K562 (cell line): ENCODE results near the gene CDK9. TPM values are rescaled to one million over a fixed set of nuclear protein-coding genes. Genes with fewer than 3 reads are reported as not detected.

ENCODE experiments used
- CHD7 ChIP-seq: fragments of 200-600 bp; sonication (generic); IDR thresholded peaks from one replicate; pipeline ENCODE4 v1.6.1; 2012; ENCODE audit warnings: mild to moderate bottlenecking, low read depth, low read length, inconsistent platforms
- DNMT1 ChIP-seq: fragments of 450-650 bp; IDR thresholded peaks from 2 replicates; pipeline ENCODE4 v1.6.1; 2016; ENCODE audit warnings: antibody characterized with exemption, mild to moderate bottlenecking
- ELF1 ChIP-seq: fragments of 200-800 bp; sonication (Bioruptor generic); IDR thresholded peaks from 2 replicates; pipeline ENCODE4 v1.6.1; 2016; ENCODE audit warnings: missing genetic modification characterization, missing compliant biosample characterization
- EZH2 ChIP-seq: IDR thresholded peaks from 2 replicates; pipeline ENCODE4 v1.6.1; 2012; ENCODE audit warnings: low read depth, mild to moderate bottlenecking, inconsistent platforms, low read length, borderline replicate concordance
- HNRNPL ChIP-seq: fragments of 200-400 bp; formaldehyde crosslinking; IDR thresholded peaks from 2 replicates; pipeline ENCODE4 v1.6.1; 2017; ENCODE audit warnings: low read depth, mild to moderate bottlenecking, low read length
- MYBL2 ChIP-seq, 2 experiments: fragments of 450-650 bp in 1 of 2; sonication (generic) in 1 of 2; formaldehyde crosslinking in 1 of 2; IDR thresholded peaks; 2 replicates each; pipeline versions ENCODE4 v1.6.1 to v1.8.1; 2017 to 2022; ENCODE audit warnings: borderline replicate concordance in 1 of 2, inconsistent platforms in 1 of 2, low read depth in 1 of 2, mild to moderate bottlenecking in 1 of 2, missing genetic modification reagents in 1 of 2, moderate library complexity in 1 of 2
- NR2F6 ChIP-seq: fragments of 450-650 bp; formaldehyde crosslinking; IDR thresholded peaks from 2 replicates; pipeline ENCODE4 v1.4.0; 2020; ENCODE audit warnings: mild to moderate bottlenecking
- PHB ChIP-seq: fragments of 250-450 bp; sonication (Bioruptor Pico); IDR thresholded peaks from 2 replicates; pipeline ENCODE4 v1.5.0; 2021
- POLR2B ChIP-seq: fragments of 450-650 bp; IDR thresholded peaks from 2 replicates; pipeline ENCODE4 v1.6.1; 2018; ENCODE audit warnings: low read depth; ENCODE audit not compliant: partially characterized antibody
- SOX6 ChIP-seq: fragments of 450-650 bp; IDR thresholded peaks from 2 replicates; pipeline ENCODE4 v1.6.1; 2014; ENCODE audit warnings: mild to moderate bottlenecking
- ZBTB49 ChIP-seq: sonication (generic); formaldehyde crosslinking; IDR thresholded peaks from 2 replicates; pipeline ENCODE4 v1.8.0; 2022; ENCODE audit warnings: missing genetic modification reagents, mild to moderate bottlenecking, borderline replicate concordance
- ZFX ChIP-seq: sonication (generic); formaldehyde crosslinking; IDR thresholded peaks from 2 replicates; pipeline ENCODE4 v1.8.0; 2022; ENCODE audit warnings: mild to moderate bottlenecking, missing genetic modification reagents, moderate library complexity
- ZNF384 ChIP-seq: IDR thresholded peaks from 2 replicates; pipeline ENCODE4 v1.6.1; 2012; ENCODE audit warnings: low read depth, low read length, improper control_type of control experiment
- ZNF408 ChIP-seq: fragments of 250-450 bp; sonication (Bioruptor Pico); IDR thresholded peaks from 2 replicates; pipeline ENCODE4 v1.4.0; 2020; ENCODE audit warnings: low read depth, mild to moderate bottlenecking, moderate library complexity
- polyA plus RNA-seq, 8 experiments: library from polyadenylated mRNA; depleted of rRNA in 4 of 8; stranded (reverse) in 5 of 8; unstranded in 3 of 8; fragments of >200 nt; fragmentation: Nextera tagmentation in 2 of 8; fragmentation: Illumina TruSeq in 1 of 8; extraction: Ambion mirVana in 2 of 8; extraction: Trizol in 1 of 8; gene quantifications; 2 replicates each; pipeline versions ENCODE4 v1.2.1 to v1.2.3, GENCODE V29; 2011 to 2014; ENCODE audit warnings: inconsistent platforms in 1 of 8, missing spikeins in 1 of 8
- total RNA-seq, 7 experiments: library from RNA; depleted of rRNA in 6 of 7; stranded (reverse); fragments of >200 nt in 6 of 7; fragmentation: Illumina TruSeq in 2 of 7; extraction: Trizol in 2 of 7; gene quantifications; 2 replicates each; pipeline versions ENCODE4 v1.2.1 to v1.2.3, GENCODE V29; 2011 to 2021; ENCODE audit warnings: low replicate concordance in 1 of 7

CDK9 gene
- total and polyA plus RNA-seq, 9 of the 15 experiments (the other 6 are each of a cell fraction or from before 2014, with no cell fraction given): 4.2 to 78.6 (median 33.0) TPM

- TF ChIP-seq MYBL2 (IDR thresholded peaks at IDR 0.05; ENCODE audit: low read depth): no peak
- no peak for TF ChIP-seq MYBL2 (CRISPR knock-in tag; IDR thresholded peaks at IDR 0.05; ENCODE audit: borderline replicate concordance)
- TF ChIP-seq SOX6: no peak
- TF ChIP-seq ELF1 (tag): no peak
- TF ChIP-seq ZFX: peak; percentile 51
- TF ChIP-seq PHB: no peak
- TF ChIP-seq CHD7: no peak
- TF ChIP-seq ZNF408 (CRISPR knock-in tag): no peak
- no peak for TF ChIP-seq NR2F6 (CRISPR knock-in tag)
- TF ChIP-seq HNRNPL: no peak
- no peak for TF ChIP-seq ZNF384
- no peak for TF ChIP-seq DNMT1
- TF ChIP-seq ZBTB49 (CRISPR knock-in tag): no peak
- TF ChIP-seq POLR2B: no peak
- no peak for TF ChIP-seq EZH2
Measured at GRCh38 chr9:127785023-127785932, 556 bp upstream of the CDK9 start (continued).
